Colonic mucosa (tissue), 4 donors: ENCODE measurements around the gene DOK5. TPM values are rescaled to one million over a fixed set of nuclear protein-coding genes. Genes with fewer than 3 reads are reported as not detected.

Experiments used
- DNase-seq: peaks from one replicate; pipeline ENCODE4 v3.0.0-alpha.2; 2020
- H3K27ac ChIP-seq: fragments of 200-600 bp; one replicate; pipeline ENCODE4 v1.8.0; 2021
- H3K27me3 ChIP-seq: fragments of 200-600 bp; one replicate; pipeline ENCODE4 v1.8.0; 2021
- H3K36me3 ChIP-seq: fragments of 200-600 bp; one replicate; pipeline ENCODE4 v1.8.0; 2021
- H3K4me1 ChIP-seq: fragments of 200-600 bp; one replicate; pipeline ENCODE4 v1.8.0; 2021; ENCODE audit warnings: mild to moderate bottlenecking
- H3K4me3 ChIP-seq: fragments of 200-600 bp; one replicate; pipeline ENCODE4 v1.8.0; 2021
- H3K9ac ChIP-seq, 2 donors: one replicate each; pipeline ENCODE4 v1.7.0; 2013; ENCODE audit warnings: control low read depth in 2 of 2, low read depth in 2 of 2, low read length in 2 of 2
- H3K9me3 ChIP-seq: fragments of 200-600 bp; one replicate; pipeline ENCODE4 v1.8.0; 2021
- CTCF ChIP-seq: fragments of 200-600 bp; IDR thresholded peaks from one replicate; pipeline ENCODE4 v1.8.0; 2022; ENCODE audit warnings: antibody characterized with exemption, mild to moderate bottlenecking
- intact Hi-C: fragments of 100-400 bp; cut with DNase I; formaldehyde crosslinking; loops from one replicate; pipeline ENCODE4 v1.14.1; 2022
- total RNA-seq, 2 donors: library from RNA; stranded (reverse); fragmentation: NEBNext Ultra II Directional in 1 of 2; extraction: Animal tissue kit (Norgen Biotek cat#: 25700) in 1 of 2; gene quantifications; one replicate each; pipeline ENCODE4 v1.2.1, GENCODE V29; 2021
- donor health status: healthy.
- donor health status: DM: no; HTN: no; CAD: no.
- donor health status: DM: no; HTN: no; CAD: no.

Gene DOK5
- total RNA-seq, 2 donors from 2014 or later: 0.80 TPM; not detected in 1

GRCh38 chr20:54585217-54585616 is 109.8 kb downstream of the DOK5 start:
- TF ChIP-seq CTCF: no peak
- DNase-seq: no peak

GRCh38 chr20:54587408-54587807 is 112.0 kb downstream of the DOK5 start:
- TF ChIP-seq CTCF: no peak
- Histone ChIP-seq H3K36me3 (no peaks in the 10 kb centered on the region), H3K9me3 (no peaks in the 10 kb centered on the region), H3K27ac (no peak overlapping the region), H3K27me3 (no peaks in the 10 kb centered on the region), H3K4me1 (no peaks in the 10 kb centered on the region), H3K9ac (no peak overlapping the region), H3K4me3 (no peak overlapping the region)
- intact Hi-C loops: no loop called here
- no peak for DNase-seq

More at GRCh38 chr20:54585217-54585616, 109.8 kb downstream of the DOK5 start:
- Histone ChIP-seq H3K4me3 (no peak overlapping the region), H3K27ac (no peak overlapping the region), H3K9me3 (no peaks in the 10 kb centered on the region), H3K36me3 (no peaks in the 10 kb centered on the region), H3K9ac (no peak overlapping the region), H3K27me3 (no peaks in the 10 kb centered on the region), H3K4me1 (no peaks in the 10 kb centered on the region)
- intact Hi-C loops: no loop called here

GRCh38 chr20:54589402-54590030 is 114.1 kb downstream of the DOK5 start:
- H3K27me3 ChIP-seq: no peaks in the 10 kb centered on the region
- no peaks in the 10 kb centered on the region for H3K4me1 ChIP-seq
- no peak overlapping the region for H3K4me3 ChIP-seq
- DNase-seq: no peak
- H3K9ac ChIP-seq: no peak overlapping the region
- intact Hi-C loops: no loop called here
- H3K36me3 ChIP-seq: no peaks in the 10 kb centered on the region
- H3K27ac ChIP-seq: no peak overlapping the region
- no peaks in the 10 kb centered on the region for H3K9me3 ChIP-seq
- no peak for TF ChIP-seq CTCF

- H3K27ac ChIP-seq: no peak overlapping the region
- H3K27me3 ChIP-seq: no peaks in the 10 kb centered on the region
- no peak for TF ChIP-seq CTCF
- intact Hi-C loops: no loop called here
- no peak overlapping the region for H3K9ac ChIP-seq
- DNase-seq: no peak
- no peaks in the 10 kb centered on the region for H3K4me1 ChIP-seq
- no peaks in the 10 kb centered on the region for H3K36me3 ChIP-seq
- no peaks in the 10 kb centered on the region for H3K9me3 ChIP-seq
- no peak overlapping the region for H3K4me3 ChIP-seq
These were observed 115.5 kb downstream of the DOK5 start for GRCh38 chr20:54590856-54591255.

GRCh38 chr20:54596651-54597050 is 121.3 kb downstream of the DOK5 start:
- no peak overlapping the region for H3K4me3 ChIP-seq
- no peak for DNase-seq
- no peaks in the 10 kb centered on the region for H3K4me1 ChIP-seq
- H3K27me3 ChIP-seq: no peaks in the 10 kb centered on the region
- TF ChIP-seq CTCF: no peak
- H3K9ac ChIP-seq: no peak overlapping the region
- H3K9me3 ChIP-seq: no peaks in the 10 kb centered on the region
- H3K36me3 ChIP-seq: no peaks in the 10 kb centered on the region
- intact Hi-C loops: no loop called here
- no peak overlapping the region for H3K27ac ChIP-seq
